Naive B cell (primary cell): ENCODE data around the gene TBC1D22A. TPM values are rescaled to one million over a fixed set of nuclear protein-coding genes. Genes with fewer than 3 reads are reported as not detected.

Experiments
- ATAC-seq, 2 donors: fragments of 150-1000 bp; cut with Tn5 transposase; 2 replicates each; pipeline ENCODE4 v1.10.0; 2021; ENCODE audit warnings: low read depth in 2 of 2, mild to moderate bottlenecking in 2 of 2, moderate library complexity in 2 of 2
- DNase-seq: peaks from one replicate; pipeline ENCODE4 v3.0.0; 2022
- H3K27ac Mint-ChIP-seq, 6 donors: one replicate each; pipeline ENCODE4 v1.8.0; 2020 to 2022; ENCODE audit warnings: mild to moderate bottlenecking in 6 of 6, mixed read lengths in 6 of 6, moderate library complexity in 5 of 6, inconsistent platforms in 2 of 6
- H3K27me3 Mint-ChIP-seq, 3 donors: one replicate each; pipeline ENCODE4 v1.8.0; 2021 to 2022; ENCODE audit warnings: mixed read lengths in 3 of 3, mild to moderate bottlenecking in 1 of 3
- H3K36me3 Mint-ChIP-seq, 2 donors: one replicate each; pipeline ENCODE4 v1.8.0; 2020 to 2022; ENCODE audit warnings: mixed read lengths in 2 of 2, inconsistent platforms in 1 of 2, mild to moderate bottlenecking in 1 of 2
- H3K4me1 Mint-ChIP-seq, 3 donors: one replicate each; pipeline ENCODE4 v1.8.0; 2020 to 2022; ENCODE audit warnings: mixed read lengths in 3 of 3, inconsistent platforms in 1 of 3, mild to moderate bottlenecking in 1 of 3, moderate library complexity in 1 of 3
- H3K4me3 Mint-ChIP-seq, 8 donors: one replicate each; pipeline ENCODE4 v1.8.0; 2020 to 2022; ENCODE audit warnings: mild to moderate bottlenecking in 8 of 8, mixed read lengths in 8 of 8, moderate library complexity in 8 of 8, inconsistent platforms in 2 of 8
- H3K9me3 Mint-ChIP-seq, 7 donors: one replicate each; pipeline ENCODE4 v1.8.0; 2020 to 2022; ENCODE audit warnings: mixed read lengths in 7 of 7, mild to moderate bottlenecking in 5 of 7, inconsistent platforms in 2 of 7, moderate library complexity in 1 of 7
- polyA plus RNA-seq, 6 donors: library from polyadenylated mRNA; unstranded; fragments of 300-500 nt; fragmentation: Illumina TruSeq; gene quantifications; one replicate each; pipeline ENCODE4 v1.2.3, GENCODE V29; 2021; ENCODE audit warnings: low read depth in 6 of 6

TBC1D22A gene
- polyA plus RNA-seq, 6 donors from 2014 or later, result 47.2 to 74.5 (median 62.6) TPM

GRCh38 chr22:46958191-46958590 is 195.7 kb downstream of the TBC1D22A start:
- Mint-ChIP-seq H3K9me3 (no peaks in the 10 kb centered on the region), H3K4me3 (no peak overlapping the region), H3K27ac (peak overlapping the region in 1 of 6 donors; percentile 93), H3K27me3 (no peaks in the 10 kb centered on the region), H3K36me3 (peaks cover 6 to 14% of the 10 kb centered on the region in 2 donors), H3K4me1 (peaks cover 5 to 36% (median 19%) of the 10 kb centered on the region in 3 donors)
- DNase-seq (no peak), ATAC-seq (no peak)

GRCh38 chr22:46958658-46959057 is 196.2 kb downstream of the TBC1D22A start:
- no peak overlapping the region for H3K27ac Mint-ChIP-seq
- no peaks in the 10 kb centered on the region for H3K27me3 Mint-ChIP-seq
- no peak overlapping the region for H3K4me3 Mint-ChIP-seq
- H3K36me3 Mint-ChIP-seq, result peaks cover 6 to 14% of the 10 kb centered on the region in 2 donors
- H3K9me3 Mint-ChIP-seq, result no peaks in the 10 kb centered on the region
- peaks cover 5 to 35% (median 17%) of the 10 kb centered on the region in 3 donors for H3K4me1 Mint-ChIP-seq
- DNase-seq (no peak), ATAC-seq (no peak)

- H3K36me3 Mint-ChIP-seq, result peaks cover 6 to 14% of the 10 kb centered on the region in 2 donors
These were observed 196.9 kb downstream of the TBC1D22A start for GRCh38 chr22:46959369-46959768.

GRCh38 chr22:46961591-46962295 is 199.3 kb downstream of the TBC1D22A start:
- ATAC-seq (no peak), DNase-seq (no peak)
- H3K9me3 Mint-ChIP-seq, result no peaks in the 10 kb centered on the region
- H3K27me3 Mint-ChIP-seq, result no peaks in the 10 kb centered on the region
- H3K4me1 Mint-ChIP-seq, result peaks cover 11 to 42% (median 24%) of the 10 kb centered on the region in 3 donors
- H3K4me3 Mint-ChIP-seq, result no peak overlapping the region
- H3K36me3 Mint-ChIP-seq, result peaks cover 6 to 15% of the 10 kb centered on the region in 2 donors
- H3K27ac Mint-ChIP-seq, result peak overlapping the region in 4 of 6 donors; percentile 30 to 72 (median 38)

More at GRCh38 chr22:46959369-46959768, 196.9 kb downstream of the TBC1D22A start:
- ATAC-seq (no peak), DNase-seq (no peak)
- no peaks in the 10 kb centered on the region for H3K27me3 Mint-ChIP-seq
- peaks cover 3 to 35% (median 16%) of the 10 kb centered on the region in 3 donors for H3K4me1 Mint-ChIP-seq
- H3K27ac Mint-ChIP-seq, result peak overlapping the region in 1 of 6 donors; percentile 18
- H3K9me3 Mint-ChIP-seq, result no peaks in the 10 kb centered on the region
- H3K4me3 Mint-ChIP-seq, result no peak overlapping the region

- H3K27me3 Mint-ChIP-seq, result no peaks in the 10 kb centered on the region
- no peaks in the 10 kb centered on the region for H3K9me3 Mint-ChIP-seq
- DNase-seq (no peak), ATAC-seq (no peak)
- H3K36me3 Mint-ChIP-seq, result peaks cover 6 to 8% of the 10 kb centered on the region in 2 donors
- H3K27ac Mint-ChIP-seq, result peak overlapping the region in 3 of 6 donors; percentile 38 to 84 (median 39)
- peaks cover 14 to 42% (median 20%) of the 10 kb centered on the region in 3 donors for H3K4me1 Mint-ChIP-seq
- no peak overlapping the region for H3K4me3 Mint-ChIP-seq
These were observed 200.0 kb downstream of the TBC1D22A start for GRCh38 chr22:46962406-46962805.

- ATAC-seq (no peak), DNase-seq (no peak)
- Mint-ChIP-seq H3K9me3 (no peaks in the 10 kb centered on the region), H3K27me3 (no peaks in the 10 kb centered on the region), H3K4me1 (peaks cover 20 to 45% (median 22%) of the 10 kb centered on the region in 3 donors), H3K36me3 (peaks cover 6 to 7% of the 10 kb centered on the region in 2 donors), H3K4me3 (peak overlapping the region in 1 of 8 donors; percentile 35), H3K27ac (peak overlapping the region in 2 of 6 donors; percentile 15 to 70)
These were observed 201.5 kb downstream of the TBC1D22A start for GRCh38 chr22:46963672-46964545.

- Mint-ChIP-seq H3K27ac (peak overlapping the region in 1 of 6 donors; percentile 71), H3K4me3 (no peak overlapping the region), H3K36me3 (peaks cover 6 to 7% of the 10 kb centered on the region in 2 donors), H3K4me1 (peaks cover 30 to 56% (median 31%) of the 10 kb centered on the region in 3 donors), H3K9me3 (no peaks in the 10 kb centered on the region), H3K27me3 (no peaks in the 10 kb centered on the region)
- no peak for DNase-seq
- ATAC-seq, result no peak
These were observed 202.5 kb downstream of the TBC1D22A start for GRCh38 chr22:46964773-46965550.

GRCh38 chr22:46965555-46966494 is 203.4 kb downstream of the TBC1D22A start:
- no peaks in the 10 kb centered on the region for H3K9me3 Mint-ChIP-seq
- H3K4me3 Mint-ChIP-seq, result no peak overlapping the region

GRCh38 chr22:46966495-46966845 is 204.0 kb downstream of the TBC1D22A start:
- no peak overlapping the region for H3K4me3 Mint-ChIP-seq
- peaks cover 2 to 7% of the 10 kb centered on the region in 2 donors for H3K36me3 Mint-ChIP-seq
- peak overlapping the region in 1 of 6 donors; percentile 88 for H3K27ac Mint-ChIP-seq
- peaks cover 44 to 70% (median 46%) of the 10 kb centered on the region in 3 donors for H3K4me1 Mint-ChIP-seq
- no peaks in the 10 kb centered on the region for H3K27me3 Mint-ChIP-seq
- no peaks in the 10 kb centered on the region for H3K9me3 Mint-ChIP-seq
- DNase-seq, result no peak
- ATAC-seq, result no peak

More at GRCh38 chr22:46965555-46966494, 203.4 kb downstream of the TBC1D22A start:
- DNase-seq, result no peak
- H3K36me3 Mint-ChIP-seq, result peaks cover 6 to 7% of the 10 kb centered on the region in 2 donors
- H3K4me1 Mint-ChIP-seq, result peaks cover 38 to 65% (median 40%) of the 10 kb centered on the region in 3 donors
- ATAC-seq, result no peak
- H3K27ac Mint-ChIP-seq, result peak overlapping the region in 2 of 6 donors; percentile 71 to 88
- H3K27me3 Mint-ChIP-seq, result no peaks in the 10 kb centered on the region

GRCh38 chr22:46966846-46967245 is 204.4 kb downstream of the TBC1D22A start:
- Mint-ChIP-seq H3K9me3 (no peaks in the 10 kb centered on the region), H3K27ac (peak overlapping the region in 1 of 6 donors; percentile 52), H3K36me3 (peaks cover 0 to 7% of the 10 kb centered on the region in 2 donors), H3K27me3 (no peaks in the 10 kb centered on the region), H3K4me3 (no peak overlapping the region), H3K4me1 (peaks cover 41 to 68% (median 49%) of the 10 kb centered on the region in 3 donors)
- ATAC-seq (no peak), DNase-seq (no peak)

GRCh38 chr22:46967445-46968358 is 205.3 kb downstream of the TBC1D22A start:
- H3K4me3 Mint-ChIP-seq, result peak overlapping the region in 2 of 8 donors; percentile 6 to 28
- H3K27ac Mint-ChIP-seq, result peak overlapping the region in 1 of 6 donors; percentile 33
- DNase-seq (no peak), ATAC-seq (no peak)
- H3K36me3 Mint-ChIP-seq, result peaks cover 0 to 7% of the 10 kb centered on the region in 2 donors
- peaks cover 45 to 66% (median 50%) of the 10 kb centered on the region in 3 donors for H3K4me1 Mint-ChIP-seq
- H3K9me3 Mint-ChIP-seq, result no peaks in the 10 kb centered on the region
- no peaks in the 10 kb centered on the region for H3K27me3 Mint-ChIP-seq
